OCI-LY3 (cell line): ENCODE measurements around the gene KLF7.

Experiments
- EZH2phosphoT487 ChIP-seq: fragments of 200-600 bp; shearing (Covaris generic); IDR thresholded peaks from 2 replicates; pipeline ENCODE4 v1.6.1; 2018; ENCODE audit warnings: antibody characterized with exemption, mixed run types, low read depth
- TF ChIP-seq, protein P1 (sequence below): fragments of 200-600, 300-600 bp; sonication (generic); IDR thresholded peaks from 2 replicates; pipeline ENCODE4 v1.5.1; 2014; ENCODE audit warnings: antibody characterized with exemption, low read length, low read depth

- TF ChIP-seq, protein P1, sequence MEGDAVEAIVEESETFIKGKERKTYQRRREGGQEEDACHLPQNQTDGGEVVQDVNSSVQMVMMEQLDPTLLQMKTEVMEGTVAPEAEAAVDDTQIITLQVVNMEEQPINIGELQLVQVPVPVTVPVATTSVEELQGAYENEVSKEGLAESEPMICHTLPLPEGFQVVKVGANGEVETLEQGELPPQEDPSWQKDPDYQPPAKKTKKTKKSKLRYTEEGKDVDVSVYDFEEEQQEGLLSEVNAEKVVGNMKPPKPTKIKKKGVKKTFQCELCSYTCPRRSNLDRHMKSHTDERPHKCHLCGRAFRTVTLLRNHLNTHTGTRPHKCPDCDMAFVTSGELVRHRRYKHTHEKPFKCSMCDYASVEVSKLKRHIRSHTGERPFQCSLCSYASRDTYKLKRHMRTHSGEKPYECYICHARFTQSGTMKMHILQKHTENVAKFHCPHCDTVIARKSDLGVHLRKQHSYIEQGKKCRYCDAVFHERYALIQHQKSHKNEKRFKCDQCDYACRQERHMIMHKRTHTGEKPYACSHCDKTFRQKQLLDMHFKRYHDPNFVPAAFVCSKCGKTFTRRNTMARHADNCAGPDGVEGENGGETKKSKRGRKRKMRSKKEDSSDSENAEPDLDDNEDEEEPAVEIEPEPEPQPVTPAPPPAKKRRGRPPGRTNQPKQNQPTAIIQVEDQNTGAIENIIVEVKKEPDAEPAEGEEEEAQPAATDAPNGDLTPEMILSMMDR: no peak
- no peak for TF ChIP-seq EZH2phosphoT487
These were observed 19.0 kb upstream of the KLF7 start for GRCh38 chr2:207184768-207185167.
